ENCODE measurements around the gene ATRAID. TPM values are rescaled to one million over a fixed set of nuclear protein-coding genes. Genes with fewer than 3 reads are reported as not detected.

The ATRAID gene
- total and polyA plus RNA-seq, 3 donors from 2014 or later = 263 to 323 (median 295) TPM

GRCh38 chr2:27222407-27222806 lies 10.6 kb downstream of the ATRAID start:
- H3K4me1 ChIP-seq = peaks cover 18% of the 10 kb centered on the region
- no peaks in the 10 kb centered on the region for H3K9me3 ChIP-seq
- H3K36me3 ChIP-seq (ENCODE audit: low read depth, missing control alignments) = no peaks in the 10 kb centered on the region
- 90 to 98% methylated on average over 5 of the region's 5 CpGs for WGBS, 2 donors
- DNase-seq = no peak
- H3K4me3 ChIP-seq = no peak overlapping the region
- intact Hi-C loops (cut with DNase I; ENCODE audit: low total_unique reads) = no loop called here
- TF ChIP-seq CTCF (IDR thresholded peaks at IDR 0.05) (no peak), POLR2A (IDR thresholded peaks at IDR 0.05) (no peak)
- H3K27me3 ChIP-seq = no peaks in the 10 kb centered on the region
- H3K27ac ChIP-seq = no peak overlapping the region

GRCh38 chr2:27223416-27223815 lies 11.6 kb downstream of the ATRAID start:
- H3K27ac ChIP-seq = no peak overlapping the region
- H3K4me3 ChIP-seq = no peak overlapping the region
- H3K27me3 ChIP-seq = no peaks in the 10 kb centered on the region
- H3K4me1 ChIP-seq = peaks cover 18% of the 10 kb centered on the region
- no peaks in the 10 kb centered on the region for H3K36me3 ChIP-seq (ENCODE audit: low read depth, missing control alignments)
- WGBS, 2 donors = 93 to 95% methylated on average over 6 of the region's 6 CpGs
- no peak for DNase-seq
- intact Hi-C loops (cut with DNase I; ENCODE audit: low total_unique reads) = no loop called here
- no peaks in the 10 kb centered on the region for H3K9me3 ChIP-seq
- no peak for TF ChIP-seq CTCF (IDR thresholded peaks at IDR 0.05)
- no peak for TF ChIP-seq POLR2A (IDR thresholded peaks at IDR 0.05)

- WGBS, 2 donors = 92 to 93% methylated on average over 9 of the region's 9 CpGs
- H3K4me1 ChIP-seq = peaks cover 14% of the 10 kb centered on the region
- TF ChIP-seq CTCF (IDR thresholded peaks at IDR 0.05) = no peak
- TF ChIP-seq POLR2A (IDR thresholded peaks at IDR 0.05) = no peak
- H3K4me3 ChIP-seq = no peak overlapping the region
- H3K36me3 ChIP-seq (ENCODE audit: low read depth, missing control alignments) = no peaks in the 10 kb centered on the region
- no peaks in the 10 kb centered on the region for H3K27me3 ChIP-seq
- H3K9me3 ChIP-seq = no peaks in the 10 kb centered on the region
- H3K27ac ChIP-seq = no peak overlapping the region
- intact Hi-C loops (cut with DNase I; ENCODE audit: low total_unique reads) = no loop called here
- no peak for DNase-seq
Observed at GRCh38 chr2:27225526-27225925, 13.7 kb downstream of the ATRAID start.

GRCh38 chr2:27227501-27227900 lies 15.7 kb downstream of the ATRAID start:
- intact Hi-C loops (cut with DNase I; ENCODE audit: low total_unique reads) = no loop called here
- Histone ChIP-seq H3K4me3 (no peak overlapping the region), H3K36me3 (ENCODE audit: low read depth, missing control alignments) (no peaks in the 10 kb centered on the region), H3K9me3 (no peaks in the 10 kb centered on the region), H3K27ac (peak overlapping the region in 1 of 2 donors; percentile 7), H3K4me1 (peaks cover 14% of the 10 kb centered on the region), H3K27me3 (no peaks in the 10 kb centered on the region)
- WGBS, 2 donors = 48 to 51% methylated on average over 2 of the region's 2 CpGs
- DNase-seq = no peak
- TF ChIP-seq CTCF (IDR thresholded peaks at IDR 0.05) (no peak), POLR2A (IDR thresholded peaks at IDR 0.05) (no peak)

- peaks cover 14% of the 10 kb centered on the region for H3K4me1 ChIP-seq
- H3K36me3 ChIP-seq (ENCODE audit: low read depth, missing control alignments) = no peaks in the 10 kb centered on the region
- H3K27ac ChIP-seq = no peak overlapping the region
- no peaks in the 10 kb centered on the region for H3K27me3 ChIP-seq
- intact Hi-C loops (cut with DNase I; ENCODE audit: low total_unique reads) = no loop called here
- H3K9me3 ChIP-seq = no peaks in the 10 kb centered on the region
- 93 to 94% methylated on average over 9 to 13 of the region's 13 CpGs for WGBS, 2 donors
- no peak overlapping the region for H3K4me3 ChIP-seq
- DNase-seq = no peak
- TF ChIP-seq CTCF (IDR thresholded peaks at IDR 0.05) = no peak
- no peak for TF ChIP-seq POLR2A (IDR thresholded peaks at IDR 0.05)
Observed at GRCh38 chr2:27231921-27232320, 20.1 kb downstream of the ATRAID start.
